GM21528 (cell line): ENCODE results near the gene BPIFB6.
"Not testable (repeated sequence)": the region's sequence is repeated elsewhere in the genome, so short reads cannot be mapped to it uniquely, and the experiment has no call there.

Experiments used
- ATAC-seq: cut with Tn5 transposase; IDR thresholded peaks from one replicate; pipeline ENCODE4 v1.9.1; 2021; ENCODE audit warnings: mild to moderate bottlenecking, moderate library complexity; ENCODE audit not compliant: unreplicated experiment, low FRiP score

BPIFB6 gene

GRCh38 chr20:33027769-33028751 is 3.4 kb upstream of the BPIFB6 start:
- no peak for ATAC-seq

DNA sequence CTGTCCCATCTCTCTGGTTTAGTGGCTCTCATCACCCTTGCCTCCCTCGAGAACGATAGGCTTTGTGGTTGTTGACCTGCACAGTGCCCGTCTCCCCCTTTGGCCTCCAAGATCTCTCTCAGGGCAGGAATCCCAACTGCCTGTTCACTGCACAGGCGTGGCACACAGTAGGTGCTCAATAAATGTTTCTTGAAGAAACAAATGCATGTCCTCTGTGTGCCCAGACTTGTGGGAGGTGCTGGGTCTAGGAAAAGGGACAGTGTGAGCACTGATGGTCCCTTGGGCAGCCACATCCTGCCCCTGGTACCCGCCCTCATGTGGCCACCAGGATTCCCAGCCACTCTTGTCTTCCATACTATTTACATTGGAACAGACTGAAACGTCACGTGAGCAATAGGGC is 2.6 kb upstream of the BPIFB6 start:
- no peak for ATAC-seq

DNA sequence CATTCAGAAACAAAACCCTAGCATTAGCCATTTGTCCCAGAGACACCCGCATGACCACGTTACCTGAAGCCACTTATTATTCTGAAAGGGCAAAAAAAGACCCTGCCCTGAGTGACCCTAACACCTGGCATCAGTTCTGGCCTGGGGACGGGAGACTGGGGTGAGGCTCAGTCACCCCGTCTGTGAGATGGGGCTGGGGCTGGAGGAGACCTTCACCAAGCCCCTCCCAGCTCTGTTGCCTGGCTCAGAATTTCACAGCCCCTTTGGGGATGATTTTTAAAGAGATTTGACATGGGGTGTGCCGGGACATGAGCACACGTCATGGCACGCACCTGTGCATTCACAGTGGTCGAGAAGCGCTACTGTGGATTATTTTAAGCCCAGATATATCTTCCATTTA is 1.4 kb upstream of the BPIFB6 start:
- ATAC-seq = no peak

DNA sequence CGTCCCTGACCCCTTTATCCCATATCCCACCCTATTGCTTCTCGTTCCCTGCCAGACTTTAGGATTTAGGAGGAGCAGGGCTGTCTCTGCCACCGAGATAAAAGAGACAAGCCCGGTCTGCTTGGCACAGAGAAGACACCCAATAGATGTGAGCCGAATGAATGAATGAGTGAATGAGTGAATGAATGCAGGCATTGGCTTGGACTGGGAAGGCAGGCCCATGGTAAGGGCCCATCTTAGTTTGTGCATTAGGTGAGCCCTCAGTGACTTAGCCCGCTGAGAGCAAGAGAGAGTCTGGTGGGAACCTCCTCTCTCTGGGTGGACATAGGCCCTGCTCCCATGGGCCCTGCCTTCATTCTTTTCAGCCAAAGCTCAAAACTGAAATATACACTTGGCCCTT is 879 bp upstream of the BPIFB6 start:
- no peak for ATAC-seq

DNA sequence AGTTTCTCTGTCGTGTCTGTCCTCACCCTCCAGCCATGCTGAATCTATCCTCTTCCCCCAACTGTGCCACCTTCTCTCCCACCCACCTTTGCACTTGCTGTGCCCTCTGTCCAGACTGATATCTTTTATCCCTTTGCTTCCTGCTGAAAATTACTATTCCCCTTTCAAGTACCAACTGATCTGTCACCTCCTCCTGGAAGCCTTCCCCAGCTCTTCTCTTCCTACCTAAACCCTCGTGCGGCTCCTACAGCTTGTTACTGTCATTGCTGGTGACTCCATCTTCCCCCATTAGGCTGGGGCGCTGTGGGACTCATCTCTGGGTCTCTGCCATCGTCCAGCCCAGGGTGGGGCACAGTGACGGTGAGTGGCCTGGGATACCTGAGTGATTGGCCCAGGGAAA is 1.1 kb downstream of the BPIFB6 start:
- no peak for ATAC-seq

- no peak for ATAC-seq
Observed at GRCh38 chr20:33033381-33033780, 1.9 kb downstream of the BPIFB6 start.

- no peak for ATAC-seq
Observed at GRCh38 chr20:33034115-33034514, 2.7 kb downstream of the BPIFB6 start.

DNA sequence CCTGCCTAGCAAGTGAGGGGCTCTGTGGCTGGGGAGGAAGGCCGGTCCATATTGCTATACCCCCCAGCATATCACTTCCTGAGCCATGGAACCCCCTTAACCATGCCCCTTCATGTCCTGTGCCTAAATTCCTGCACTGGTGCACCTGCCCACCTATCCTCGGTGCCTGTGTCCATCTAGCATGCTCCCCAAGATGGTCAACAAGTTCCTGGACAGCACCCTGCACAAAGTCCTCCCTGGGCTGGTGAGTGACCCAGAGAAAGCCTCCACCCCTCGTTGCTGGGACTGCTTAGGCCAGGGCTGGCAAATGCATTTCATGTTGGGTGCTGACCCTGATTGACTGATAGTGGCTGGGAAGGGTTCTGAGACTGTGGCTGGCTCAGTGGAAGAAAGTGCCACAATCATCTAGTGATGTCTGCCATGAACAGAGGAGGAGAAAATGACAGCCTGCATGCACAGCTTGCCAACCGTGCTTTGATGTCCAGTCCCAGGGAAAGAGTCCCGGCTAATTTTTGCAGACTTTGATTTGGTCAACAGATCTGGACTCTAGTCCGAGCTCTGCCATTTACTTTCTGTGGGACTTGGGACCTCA is 3.5 kb downstream of the BPIFB6 start:
- ATAC-seq = no peak

GRCh38 chr20:33037456-33037855 is 6.0 kb downstream of the BPIFB6 start:
- no peak for ATAC-seq

DNA sequence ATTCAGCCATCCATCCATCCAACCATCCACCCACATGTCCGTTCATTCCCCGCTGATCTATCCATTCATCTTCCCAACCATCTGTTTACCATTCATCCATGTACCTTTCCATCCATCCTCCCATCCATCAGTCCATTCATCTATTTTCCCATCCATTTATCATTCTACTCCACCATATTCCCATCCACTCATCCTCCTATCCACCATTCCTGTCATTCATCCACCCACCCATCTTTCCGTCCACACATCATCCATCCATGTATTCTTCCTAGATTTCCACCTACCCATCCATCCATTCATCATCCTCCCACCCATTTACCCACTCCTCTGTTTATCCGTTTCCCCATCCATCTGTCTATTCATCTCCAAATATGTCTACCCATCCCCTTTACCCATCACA is 6.8 kb downstream of the BPIFB6 start:
- no peak for ATAC-seq

DNA sequence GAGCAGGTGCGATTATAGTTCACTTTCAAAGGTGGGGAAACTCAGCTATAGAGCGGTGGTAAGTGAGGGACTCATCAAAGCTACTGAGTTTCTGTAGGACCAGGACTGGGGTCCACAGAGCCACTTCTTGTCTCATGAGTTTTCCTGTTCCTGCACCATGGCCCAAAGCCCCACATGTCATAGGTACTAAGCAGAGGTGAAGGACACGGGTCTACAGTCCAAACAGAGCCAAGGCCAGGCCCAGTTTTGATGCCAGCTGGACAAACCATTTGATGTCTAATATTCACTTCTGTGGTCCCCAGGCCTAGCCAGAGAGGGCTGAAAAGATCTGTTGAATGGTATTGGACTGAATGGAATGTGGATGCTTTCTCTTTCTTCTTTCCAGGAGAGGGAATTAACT is 11.0 kb downstream of the BPIFB6 start:
- no peak for ATAC-seq

DNA sequence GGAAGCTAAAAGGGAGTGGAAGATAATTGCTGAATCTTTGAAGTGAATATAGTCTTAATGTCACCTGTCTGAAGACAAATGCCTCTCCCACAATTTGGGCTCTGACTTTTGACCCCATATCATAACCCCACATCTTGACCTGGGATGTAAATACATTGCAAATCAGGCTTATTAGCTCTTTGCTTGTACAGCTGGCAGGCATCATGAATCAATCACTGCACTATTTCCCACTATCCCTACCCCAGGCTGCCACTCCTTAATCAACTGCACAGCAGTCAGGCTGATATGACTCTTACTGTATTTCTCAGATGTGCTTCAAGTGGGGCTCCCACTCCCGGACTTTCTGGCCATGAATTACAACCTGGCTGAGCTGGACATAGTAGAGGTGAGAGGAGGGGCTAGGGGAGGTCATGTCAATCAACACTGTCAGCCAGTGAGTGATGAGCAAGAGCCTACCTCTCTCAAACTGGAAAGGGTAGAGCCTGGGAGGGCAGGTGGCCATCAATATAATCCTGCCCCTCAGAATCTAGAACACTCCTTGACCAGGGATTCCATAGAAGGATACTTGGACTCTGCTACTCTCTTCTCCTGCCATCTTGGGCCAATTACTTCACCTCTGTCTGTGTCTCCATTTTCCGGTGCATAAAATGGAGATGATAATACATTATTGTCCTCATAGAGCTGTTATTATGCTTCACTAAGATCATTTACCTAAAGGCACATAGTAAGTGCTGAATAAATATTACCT is 11.7 kb downstream of the BPIFB6 start:
- no peak for ATAC-seq

GRCh38 chr20:33043731-33044181 is 12.3 kb downstream of the BPIFB6 start:
- ATAC-seq = no peak

DNA sequence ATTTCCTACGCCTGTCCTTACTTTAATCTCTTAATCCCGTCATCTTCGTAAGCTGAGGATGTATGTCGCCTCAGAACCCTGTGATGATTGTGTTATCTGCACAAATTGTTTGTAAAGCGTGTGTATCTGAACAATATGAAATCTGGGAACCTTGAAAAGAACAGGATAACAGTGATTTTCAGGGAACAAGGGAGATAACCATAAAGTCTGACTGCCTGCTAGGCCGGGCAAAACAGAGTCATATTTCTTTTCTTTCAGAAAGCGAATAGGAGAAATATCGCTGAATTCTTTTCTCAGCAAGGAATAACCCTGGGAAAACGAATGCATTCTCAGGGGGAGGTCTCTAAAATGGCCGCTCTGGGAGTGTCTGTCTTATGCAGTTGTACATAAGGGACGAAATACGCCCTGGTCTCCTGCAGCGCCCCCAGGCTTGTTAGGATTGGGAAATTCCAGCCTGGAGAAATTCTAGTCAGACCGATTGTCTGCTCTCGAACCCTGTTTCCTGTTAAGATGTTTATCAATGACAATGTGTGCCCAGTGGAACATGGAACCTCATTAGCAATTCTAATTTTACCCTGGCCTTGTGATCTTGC is 13.8 kb downstream of the BPIFB6 start:
- ATAC-seq = not testable (repeated sequence)

DNA sequence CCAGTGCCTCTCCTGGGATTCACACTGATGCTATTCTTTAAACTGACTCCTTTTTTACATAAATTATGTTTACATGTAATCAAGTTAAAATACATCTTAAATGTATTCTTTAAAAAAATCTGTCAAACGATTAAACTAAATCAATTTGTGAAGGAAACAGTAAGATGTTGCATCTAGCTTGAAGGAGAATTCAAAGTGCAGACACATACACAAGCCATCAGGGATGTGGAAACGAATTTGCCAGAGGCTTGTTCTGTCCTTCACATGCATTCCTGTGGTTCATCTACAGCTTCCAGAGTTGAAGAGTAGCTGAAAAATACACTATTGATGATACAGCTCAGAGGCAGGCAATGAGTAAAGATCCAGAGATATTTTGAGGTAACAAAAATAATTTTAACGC is 15.0 kb downstream of the BPIFB6 start:
- ATAC-seq = no peak

- no peak for ATAC-seq
Observed at GRCh38 chr20:33051333-33051732, 19.9 kb downstream of the BPIFB6 start.

DNA sequence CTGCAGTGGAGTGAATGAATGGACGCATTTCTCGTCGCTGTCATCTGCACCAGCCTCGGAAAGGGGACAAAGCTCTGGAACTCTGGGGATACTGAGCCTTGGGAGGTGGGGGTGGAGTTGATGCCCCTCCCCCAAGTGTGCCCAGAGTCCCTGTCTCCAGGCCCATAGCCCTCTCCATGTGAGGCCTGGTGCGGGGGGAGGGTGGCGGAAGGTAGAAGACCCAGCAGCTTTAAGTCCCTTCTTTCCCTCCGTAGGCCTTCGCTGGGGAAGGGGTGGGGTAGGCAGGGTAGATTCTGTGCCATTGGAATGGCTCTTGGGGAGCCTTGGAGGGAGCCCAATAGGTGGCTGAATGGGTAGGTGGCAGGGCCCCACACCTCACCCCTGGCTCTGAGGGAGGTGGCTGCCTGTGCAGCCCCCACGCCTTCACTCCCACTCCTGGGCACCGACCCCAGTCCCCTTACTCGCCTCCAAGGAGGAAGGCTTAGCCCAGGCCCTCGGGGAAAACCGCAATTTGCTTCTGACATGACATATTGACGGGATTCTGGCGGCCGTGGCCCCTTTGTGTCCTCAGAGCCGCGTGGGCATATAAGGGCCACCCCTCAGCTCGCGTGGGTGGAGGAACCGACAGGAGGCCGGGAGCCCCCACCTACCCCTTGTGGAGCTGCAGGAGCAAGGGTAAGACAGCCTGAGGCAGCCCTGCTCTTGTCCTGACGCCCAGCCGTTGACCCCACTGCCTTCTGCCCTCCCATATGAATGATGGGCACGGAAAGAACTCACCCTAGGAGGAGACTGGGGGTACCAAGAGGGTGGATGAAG is 22.1 kb downstream of the BPIFB6 start, which contains the start of gene BPIFB3:
Gene BPIFB3, plus strand, starts transcription at position 613 of the 816 bp plus-strand sequence. CDS start 1,533 bp downstream, outside the sequence.
- no peak for ATAC-seq

- ATAC-seq = no peak
Observed at GRCh38 chr20:33054381-33054780, 22.9 kb downstream of the BPIFB6 start.

- ATAC-seq = no peak
Observed at GRCh38 chr20:33054791-33055190, 23.3 kb downstream of the BPIFB6 start.

GRCh38 chr20:33059136-33059535 is 27.7 kb downstream of the BPIFB6 start:
- ATAC-seq = no peak
